Measurements from ENCODE around the gene PIWIL1.

Gene PIWIL1

DNA sequence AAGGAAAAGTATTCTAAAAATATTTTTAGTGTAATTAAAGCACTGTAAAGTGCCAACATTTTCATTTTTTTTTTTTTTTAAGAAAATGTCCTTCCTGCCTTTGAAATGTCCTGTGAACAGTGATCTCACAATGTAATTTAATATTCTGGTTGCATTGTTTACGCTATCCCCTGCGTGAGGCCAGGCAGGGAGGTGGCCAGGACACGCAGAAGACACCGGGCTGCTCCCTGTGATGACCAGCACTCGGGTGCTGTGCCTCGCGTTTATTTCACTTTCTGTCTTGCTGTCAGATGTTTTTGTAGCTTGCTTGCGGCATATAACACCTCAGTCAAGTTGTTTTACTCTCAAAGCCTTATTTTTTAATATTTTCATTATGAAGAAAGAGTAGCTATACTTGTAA, 18.5 kb downstream of the PIWIL1 start:
- Histone ChIP-seq H3K4me3 (no peak overlapping the region), H3K27ac (no peak overlapping the region)
- no peak for TF ChIP-seq CTCF (IDR thresholded peaks at IDR 0.05)
- no peak for DNase-seq (ENCODE audit: low spot score)

GRCh38 chr12:130357241-130357640, 19.6 kb downstream of the PIWIL1 start:
- Histone ChIP-seq H3K27ac (no peak overlapping the region), H3K4me3 (no peak overlapping the region)
- no peak for DNase-seq (ENCODE audit: low spot score)

GRCh38 chr12:130357729-130358330, 20.1 kb downstream of the PIWIL1 start:
- H3K4me3 ChIP-seq = no peak overlapping the region
- H3K27ac ChIP-seq = no peak overlapping the region
- TF ChIP-seq CTCF (IDR thresholded peaks at IDR 0.05) = no peak
- no peak for DNase-seq (ENCODE audit: low spot score)

More at GRCh38 chr12:130357241-130357640, 19.6 kb downstream of the PIWIL1 start:
- no peak for TF ChIP-seq CTCF (IDR thresholded peaks at IDR 0.05)

- Histone ChIP-seq H3K27ac (no peak overlapping the region), H3K4me3 (no peak overlapping the region)
- TF ChIP-seq CTCF (IDR thresholded peaks at IDR 0.05) = no peak
- no peak for DNase-seq (ENCODE audit: low spot score)
Observed at GRCh38 chr12:130362060-130362459, 24.4 kb downstream of the PIWIL1 start.

- Histone ChIP-seq H3K27ac (no peak overlapping the region), H3K4me3 (no peak overlapping the region)
- DNase-seq (ENCODE audit: low spot score) = no peak
- no peak for TF ChIP-seq CTCF (IDR thresholded peaks at IDR 0.05)
Observed at GRCh38 chr12:130364578-130364977, 26.9 kb downstream of the PIWIL1 start.

GRCh38 chr12:130366159-130366558, 28.5 kb downstream of the PIWIL1 start:
- TF ChIP-seq CTCF (IDR thresholded peaks at IDR 0.05) = no peak
- DNase-seq (ENCODE audit: low spot score) = no peak
- H3K4me3 ChIP-seq = no peak overlapping the region
- no peak overlapping the region for H3K27ac ChIP-seq

DNA sequence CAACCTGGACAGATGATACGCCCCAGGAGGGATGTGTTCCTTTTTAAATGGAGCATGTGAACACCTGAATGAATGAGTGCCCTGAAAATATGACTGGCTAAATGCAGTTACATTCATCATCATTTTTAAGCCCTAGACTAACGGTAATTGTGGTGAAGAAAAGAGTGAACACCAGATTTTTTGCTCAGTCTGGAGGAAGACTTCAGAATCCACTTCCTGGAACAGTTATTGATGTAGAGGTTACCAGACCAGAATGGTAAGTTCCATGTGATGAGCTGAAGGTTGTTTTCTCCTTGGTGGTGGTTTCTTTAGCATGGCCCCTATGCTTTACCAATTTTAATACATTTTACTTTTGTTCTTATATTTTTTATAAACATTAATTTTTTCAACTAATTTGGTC, 29.3 kb downstream of the PIWIL1 start:
- Histone ChIP-seq H3K4me3 (no peak overlapping the region), H3K27ac (no peak overlapping the region)
- no peak for DNase-seq (ENCODE audit: low spot score)
- TF ChIP-seq CTCF (IDR thresholded peaks at IDR 0.05) = no peak
